Lung (tissue), 12 donors: ENCODE data around the gene FCMR. TPM values are rescaled to one million over a fixed set of nuclear protein-coding genes. Genes with fewer than 3 reads are reported as not detected.

Source experiments
- ATAC-seq: fragments of 200-7000 bp; cut with Tn5 transposase; one replicate; pipeline ENCODE4 v1.9.1; 2020; ENCODE audit warnings: moderate number of reproducible peaks; ENCODE audit not compliant: insufficient read depth, low FRiP score
- DNase-seq, 3 donors: peaks; one replicate each; pipeline ENCODE4 v3.0.0-alpha.2; 2013 to 2017
- H3K27ac ChIP-seq, 2 donors: one replicate each; pipeline ENCODE4 v1.5.1; 2013; ENCODE audit warnings: mild to moderate bottlenecking in 2 of 2, moderate library complexity in 2 of 2, control low read depth in 1 of 2, inconsistent platforms in 1 of 2, low read depth in 1 of 2, low read length in 1 of 2
- H3K27me3 ChIP-seq, 3 donors: one replicate each; pipeline ENCODE4 v1.5.1; 2013; ENCODE audit warnings: low read length in 2 of 3; ENCODE audit not compliant: control insufficient read depth in 3 of 3, insufficient read depth in 3 of 3
- H3K36me3 ChIP-seq, 4 donors: one replicate each; pipeline ENCODE4 v1.5.1; 2013; ENCODE audit warnings: low read length in 4 of 4, mild to moderate bottlenecking in 1 of 4, moderate library complexity in 1 of 4; ENCODE audit not compliant: control insufficient read depth in 4 of 4, insufficient read depth in 4 of 4
- H3K4me1 ChIP-seq, 5 donors: one replicate each; pipeline ENCODE4 v1.5.1; 2013; ENCODE audit warnings: low read length in 5 of 5, mild to moderate bottlenecking in 2 of 5, moderate library complexity in 1 of 5; ENCODE audit not compliant: control insufficient read depth in 5 of 5, insufficient read depth in 5 of 5
- H3K4me3 ChIP-seq: one replicate; pipeline ENCODE4 v1.5.1; 2013; ENCODE audit warnings: mild to moderate bottlenecking, control low read depth, moderate library complexity
- H3K9ac ChIP-seq, 2 donors: one replicate each; pipeline ENCODE4 v1.5.1; 2013; ENCODE audit warnings: low read length in 2 of 2, control low read depth in 1 of 2; ENCODE audit not compliant: insufficient read depth in 1 of 2
- H3K9me3 ChIP-seq, 4 donors: one replicate each; pipeline ENCODE4 v1.5.1; 2013; ENCODE audit warnings: low read length in 3 of 4, mild to moderate bottlenecking in 1 of 4, moderate library complexity in 1 of 4; ENCODE audit not compliant: control insufficient read depth in 4 of 4, insufficient read depth in 3 of 4
- CTCF ChIP-seq: IDR thresholded peaks from 2 replicates; pipeline ENCODE4 v1.5.1; 2012; ENCODE audit warnings: mild to moderate bottlenecking; ENCODE audit errors: control extremely low read depth, extremely low read depth
- WGBS, 2 donors: extraction: QIAGEN DNeasy Blood & Tissue Kit; methylation state at CpG; one replicate each; pipeline ENCODE4 v1.1.7; 2013; 5-methylcytosine and 5-hydroxymethylcytosine counted together
- polyA plus RNA-seq, 2 donors: library from polyadenylated mRNA; stranded (reverse); fragments of 200-250 nt; gene quantifications; one replicate each; pipeline ENCODE4 v1.2.1, GENCODE V29; 2013
- total RNA-seq, 2 donors: library from RNA; depleted of rRNA in 1 of 2; stranded (reverse); fragments of >200 nt in 1 of 2; gene quantifications; one replicate each; pipeline ENCODE4 v1.2.1, GENCODE V29; 2014 to 2021
- donor health status: control.
- donor health status: control.
- donor health status: Bipolar disorder and iron deficiency.
- donor health status: healthy.
- donor health status: DM: yes; HTN: yes; CAD: no.

The FCMR gene
- total and polyA plus RNA-seq, 4 donors, result 3.6 to 13.3 (median 9.5) TPM

- 86 to 94% methylated on average over 1 of the region's 1 CpG for WGBS, 2 donors
- no peak for ATAC-seq
- H3K4me3 ChIP-seq, result no peak overlapping the region
These were observed 54.5 kb downstream of the FCMR start for GRCh38 chr1:206867239-206867638.

GRCh38 chr1:206866062-206866461 lies 55.7 kb downstream of the FCMR start:
- no peaks in the 10 kb centered on the region for H3K4me1 ChIP-seq
- H3K9ac ChIP-seq, result no peak overlapping the region
- 54 to 66% methylated on average over 2 of the region's 2 CpGs for WGBS, 2 donors
- ATAC-seq (peak; percentile 36), DNase-seq (no peak)
- H3K4me3 ChIP-seq, result no peak overlapping the region
- H3K27ac ChIP-seq, result no peak overlapping the region
- TF ChIP-seq CTCF, result no peak
- H3K9me3 ChIP-seq, result no peaks in the 10 kb centered on the region
- H3K36me3 ChIP-seq, result no peaks in the 10 kb centered on the region
- peaks cover 0 to 5% (median 0%) of the 10 kb centered on the region in 3 donors for H3K27me3 ChIP-seq

More at GRCh38 chr1:206867239-206867638, 54.5 kb downstream of the FCMR start:
- no peaks in the 10 kb centered on the region for H3K9me3 ChIP-seq
- H3K9ac ChIP-seq, result no peak overlapping the region
- no peak for DNase-seq
- TF ChIP-seq CTCF, result no peak
- H3K36me3 ChIP-seq, result no peaks in the 10 kb centered on the region
- H3K27ac ChIP-seq, result no peak overlapping the region
- H3K4me1 ChIP-seq, result no peaks in the 10 kb centered on the region
- H3K27me3 ChIP-seq, result peaks cover 0 to 5% (median 0%) of the 10 kb centered on the region in 3 donors

- WGBS, 2 donors, result 52 to 57% methylated on average over 19 of the region's 19 CpGs
- H3K4me3 ChIP-seq, result no peak within 1 kb of the TSS
- ATAC-seq (peak; percentile 66), DNase-seq (peak; percentile 61 to 74 (median 73))
- H3K4me1 ChIP-seq, result no peaks in the 10 kb centered on the region
- no peaks in the 10 kb centered on the region for H3K9me3 ChIP-seq
- peaks cover 0 to 5% (median 0%) of the 10 kb centered on the region in 3 donors for H3K27me3 ChIP-seq
- no peaks in the 10 kb centered on the region for H3K36me3 ChIP-seq
- H3K9ac ChIP-seq, result no peak within 1 kb of the TSS
- peak; percentile 86 for TF ChIP-seq CTCF
- no peak within 1 kb of the TSS for H3K27ac ChIP-seq
These were observed 56.6 kb downstream of the FCMR start, which contains the start of gene IL20 for GRCh38 chr1:206864939-206865671. TSS of gene IL20 (plus strand) at chr1:206865623. CDS start at chr1:206865853, 230 bp downstream.
